B cell (primary cell): ENCODE results near the gene KIRREL3. TPM values are rescaled to one million over a fixed set of nuclear protein-coding genes. Genes with fewer than 3 reads are reported as not detected.

Experiments used
- ATAC-seq: fragments of 200-7000 bp; cut with Tn5 transposase; one replicate; pipeline ENCODE4 v1.10.0; 2021; ENCODE audit warnings: low read depth, mild to moderate bottlenecking, moderate number of reproducible peaks, moderate library complexity
- CTCF ChIA-PET: fragments of 350-600 bp; sonication (Branson Sonifier 250); formaldehyde crosslinking; loops from one replicate; lab custom pipeline; 2021; ENCODE audit warnings: antibody characterized with exemption, inconsistent platforms; lab: Charles Lee
- POLR2A ChIA-PET: fragments of 350-600 bp; sonication (Branson Sonifier 250); formaldehyde crosslinking; loops from one replicate; lab custom pipeline; 2021; ENCODE audit warnings: antibody characterized with exemption; lab: Charles Lee
- DNase-seq: peaks from one replicate; pipeline ENCODE4 v3.0.0; 2013
- H2AFZ ChIP-seq: 2 replicates; pipeline ENCODE4 v1.6.1; 2012; ENCODE audit warnings: mild to moderate bottlenecking, low read depth, low read length; ENCODE audit not compliant: insufficient read depth, poor library complexity, severe bottlenecking
- H3K27ac ChIP-seq, 2 donors: 1 replicate in 1 of 2; 2 replicates in 1 of 2; pipeline ENCODE4 v1.5.1; 2012 to 2013; ENCODE audit warnings: low read length in 2 of 2, mild to moderate bottlenecking in 2 of 2, moderate library complexity in 1 of 2
- H3K27me3 ChIP-seq, 4 experiments: fragments of 200-600 bp in 1 of 4; sonication (generic) in 1 of 4; replicated peaks in 1 of 4; 1 replicate in 2 of 4; 2 replicates in 2 of 4; pipeline versions ENCODE4 v1.6.1 to v1.7.0; 2013 to 2016; ENCODE audit warnings: low read length in 3 of 4, mild to moderate bottlenecking in 2 of 4, mixed read lengths in 1 of 4, moderate library complexity in 1 of 4; ENCODE audit not compliant: insufficient read depth in 4 of 4, control insufficient read depth in 3 of 4; ENCODE audit errors: control extremely low read depth in 1 of 4
- H3K36me3 ChIP-seq, 2 experiments: replicated peaks in 1 of 2; 1 replicate in 1 of 2; 2 replicates in 1 of 2; pipeline versions ENCODE4 v1.6.1 to v1.7.1; 2013; ENCODE audit warnings: low read length in 1 of 2; ENCODE audit not compliant: insufficient read depth in 2 of 2, control insufficient read depth in 1 of 2; ENCODE audit errors: control extremely low read depth in 1 of 2, extremely low read depth in 1 of 2
- H3K4me1 ChIP-seq, 2 donors: fragments of 200-600 bp in 1 of 2; sonication (generic) in 1 of 2; 1 replicate in 1 of 2; 2 replicates in 1 of 2; pipeline versions ENCODE4 v1.5.1 to v1.6.1; 2013 to 2017; ENCODE audit warnings: low read length in 2 of 2; ENCODE audit not compliant: control insufficient read depth in 2 of 2, insufficient read depth in 2 of 2
- H3K4me2 ChIP-seq: replicated peaks from 2 replicates; pipeline ENCODE3; 2012; ENCODE audit warnings: mild to moderate bottlenecking, low read depth, low read length; ENCODE audit not compliant: poor library complexity, severe bottlenecking
- H3K4me3 ChIP-seq, 5 experiments: fragments of 200-600 bp in 1 of 5; sonication (generic) in 1 of 5; 1 replicate in 3 of 5; 2 replicates in 2 of 5; pipeline versions ENCODE4 v1.5.1 to v1.7.0; 2011 to 2016; ENCODE audit warnings: low read length in 4 of 5, mild to moderate bottlenecking in 4 of 5, low read depth in 2 of 5, control low read depth in 1 of 5, moderate library complexity in 1 of 5; ENCODE audit not compliant: insufficient read depth in 1 of 5; ENCODE audit errors: control extremely low read depth in 1 of 5, extremely low read depth in 1 of 5
- H3K79me2 ChIP-seq: fragments of 200-600 bp; sonication (generic); one replicate; pipeline ENCODE4 v1.6.0; 2016; ENCODE audit warnings: low read length; ENCODE audit not compliant: control insufficient read depth, insufficient read depth
- H3K9ac ChIP-seq: fragments of 200-600 bp; sonication (generic); 2 replicates; pipeline ENCODE4 v1.6.1; 2017; ENCODE audit warnings: mild to moderate bottlenecking, low read length, moderate library complexity
- H3K9me3 ChIP-seq, 3 donors: one replicate each; pipeline versions ENCODE4 v1.6.1 to v1.7.1; 2013; ENCODE audit warnings: low read length in 2 of 3; ENCODE audit not compliant: control insufficient read depth in 2 of 3, insufficient read depth in 1 of 3; ENCODE audit errors: control extremely low read depth in 1 of 3
- H4K20me1 ChIP-seq: 2 replicates; pipeline ENCODE4 v1.6.0; 2012; ENCODE audit warnings: mild to moderate bottlenecking, low read length; ENCODE audit not compliant: insufficient read depth, control insufficient read depth, poor library complexity, severe bottlenecking
- H3K27ac Mint-ChIP-seq: one replicate; pipeline ENCODE4 v1.8.0; 2021; ENCODE audit warnings: mixed read lengths
- H3K27me3 Mint-ChIP-seq: one replicate; pipeline ENCODE4 v1.8.0; 2021; ENCODE audit warnings: mixed read lengths
- H3K4me1 Mint-ChIP-seq: one replicate; pipeline ENCODE4 v1.8.0; 2021; ENCODE audit warnings: mixed read lengths
- H3K4me3 Mint-ChIP-seq: one replicate; pipeline ENCODE4 v1.8.0; 2021; ENCODE audit warnings: mixed read lengths
- H3K9me3 Mint-ChIP-seq: one replicate; pipeline ENCODE4 v1.8.0; 2022; ENCODE audit warnings: mixed read lengths; ENCODE audit not compliant: insufficient read depth
- EZH2 ChIP-seq: IDR thresholded peaks from 2 replicates; pipeline ENCODE4 v1.6.1; 2012; ENCODE audit warnings: borderline replicate concordance, low read depth, mild to moderate bottlenecking, moderate library complexity, low read length; ENCODE audit not compliant: insufficient read depth, poor library complexity, severe bottlenecking
- WGBS: methylation state at CpG from one replicate; pipeline ENCODE4 v1.1.5; 2013; ENCODE audit warnings: missing lambda C conversion rate; ENCODE audit not compliant: insufficient coverage; 5-methylcytosine and 5-hydroxymethylcytosine counted together
- intact Hi-C: fragments of 100-400 bp; cut with micrococcal nuclease; formaldehyde crosslinking; loops from one replicate; pipeline ENCODE4 v1.10.0; 2022
- polyA plus RNA-seq: library from polyadenylated mRNA; depleted of rRNA; stranded (reverse); fragments of >200 nt; gene quantifications from 2 replicates; pipeline ENCODE4 v1.2.3, GENCODE V29; 2012
- total RNA-seq, 2 donors: library from RNA; stranded (reverse); fragments of 120-200 nt in 1 of 2; gene quantifications; 1 replicate in 1 of 2; 2 replicates in 1 of 2; pipeline versions ENCODE4 v1.2.3 to v1.2.4, GENCODE V29; 2013 to 2022
- TF ChIP-seq, protein P1 (sequence below): fragments of 200-600 bp; IDR thresholded peaks from one replicate; pipeline ENCODE4 v1.8.0; 2022; ENCODE audit warnings: antibody characterized with exemption, mild to moderate bottlenecking

KIRREL3 gene
- total and polyA plus RNA-seq, 2 donors (not counting 1 experiment from before 2014, with no cell fraction given), result not detected

DNA sequence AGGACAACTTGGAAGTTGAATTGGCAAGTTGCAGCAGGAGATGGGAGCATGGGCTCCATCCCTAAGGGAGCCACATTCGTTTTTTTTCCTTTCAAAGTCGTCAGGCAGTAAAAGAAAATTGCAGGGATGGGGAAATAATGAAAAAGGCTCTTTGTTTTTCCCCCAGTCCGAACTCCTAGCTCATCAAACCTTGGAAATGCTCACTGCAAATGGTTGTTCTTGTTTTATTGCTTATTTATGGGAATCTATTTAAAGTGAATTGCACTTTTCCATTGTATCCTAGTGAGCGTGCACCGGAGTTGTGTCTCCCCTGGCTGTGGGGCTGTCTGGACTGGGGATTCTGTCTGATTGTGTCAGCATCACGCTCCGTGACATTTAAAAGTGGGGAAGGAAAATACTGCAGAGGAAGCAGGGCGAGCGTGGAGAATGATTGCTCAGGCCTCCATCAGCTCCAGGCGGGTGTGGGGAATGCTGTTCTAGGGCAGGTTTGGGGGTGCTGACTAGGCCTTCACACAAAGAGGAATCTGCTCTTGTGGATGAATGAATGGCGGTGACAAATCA, 306.4 kb downstream of the KIRREL3 start:
- H2AFZ ChIP-seq, result no peak overlapping the region
- H3K36me3 ChIP-seq, result no peaks in the 10 kb centered on the region
- WGBS, result 96% methylated on average over 5 of the region's 11 CpGs
- H3K27ac ChIP-seq, result no peak overlapping the region
- POLR2A ChIA-PET, result no interaction called here
- DNase-seq (no peak), ATAC-seq (no peak)
- H3K4me3 ChIP-seq, result no peak overlapping the region
- H3K79me2 ChIP-seq, result no peaks in the 10 kb centered on the region
- Mint-ChIP-seq H3K4me3 (no peak overlapping the region), H3K9me3 (no peaks in the 10 kb centered on the region), H3K27me3 (peaks cover 2% of the 10 kb centered on the region), H3K4me1 (no peaks in the 10 kb centered on the region), H3K27ac (no peak overlapping the region)
- intact Hi-C loops, result no loop called here
- H3K9me3 ChIP-seq, result peaks cover 0 to 8% (median 0%) of the 10 kb centered on the region in 3 donors
- H4K20me1 ChIP-seq, result no peaks in the 10 kb centered on the region
- no peaks in the 10 kb centered on the region for H3K4me1 ChIP-seq
- no peak overlapping the region for H3K4me2 ChIP-seq
- CTCF ChIA-PET, result no interaction called here
- no peak overlapping the region for H3K9ac ChIP-seq
- no peaks in the 10 kb centered on the region for H3K27me3 ChIP-seq
- no peak for TF ChIP-seq EZH2
- TF ChIP-seq, protein P1, sequence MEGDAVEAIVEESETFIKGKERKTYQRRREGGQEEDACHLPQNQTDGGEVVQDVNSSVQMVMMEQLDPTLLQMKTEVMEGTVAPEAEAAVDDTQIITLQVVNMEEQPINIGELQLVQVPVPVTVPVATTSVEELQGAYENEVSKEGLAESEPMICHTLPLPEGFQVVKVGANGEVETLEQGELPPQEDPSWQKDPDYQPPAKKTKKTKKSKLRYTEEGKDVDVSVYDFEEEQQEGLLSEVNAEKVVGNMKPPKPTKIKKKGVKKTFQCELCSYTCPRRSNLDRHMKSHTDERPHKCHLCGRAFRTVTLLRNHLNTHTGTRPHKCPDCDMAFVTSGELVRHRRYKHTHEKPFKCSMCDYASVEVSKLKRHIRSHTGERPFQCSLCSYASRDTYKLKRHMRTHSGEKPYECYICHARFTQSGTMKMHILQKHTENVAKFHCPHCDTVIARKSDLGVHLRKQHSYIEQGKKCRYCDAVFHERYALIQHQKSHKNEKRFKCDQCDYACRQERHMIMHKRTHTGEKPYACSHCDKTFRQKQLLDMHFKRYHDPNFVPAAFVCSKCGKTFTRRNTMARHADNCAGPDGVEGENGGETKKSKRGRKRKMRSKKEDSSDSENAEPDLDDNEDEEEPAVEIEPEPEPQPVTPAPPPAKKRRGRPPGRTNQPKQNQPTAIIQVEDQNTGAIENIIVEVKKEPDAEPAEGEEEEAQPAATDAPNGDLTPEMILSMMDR, result no peak

DNA sequence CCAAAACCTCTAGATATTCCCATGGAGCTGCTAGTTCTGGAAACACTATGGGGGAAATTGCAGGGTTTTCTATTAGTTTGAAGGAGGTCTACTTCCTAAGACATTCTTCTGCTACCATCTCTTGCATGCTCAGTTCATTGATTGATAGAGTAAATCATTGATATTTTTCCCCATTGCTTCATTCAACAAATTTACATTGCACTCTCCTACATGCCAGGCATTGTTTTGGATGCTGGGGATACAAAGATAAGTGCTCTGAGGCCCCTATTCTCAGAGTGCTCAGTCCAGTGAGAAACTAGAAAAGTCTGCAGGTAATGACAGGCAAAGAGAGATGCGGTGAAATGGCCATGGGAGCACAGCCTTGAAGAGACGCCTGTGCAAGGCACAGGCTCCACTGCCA, 313.1 kb downstream of the KIRREL3 start:
- Histone ChIP-seq H3K4me2 (no peak overlapping the region), H3K9ac (no peak overlapping the region), H3K79me2 (no peaks in the 10 kb centered on the region), H3K4me3 (no peak overlapping the region), H2AFZ (no peak overlapping the region), H3K9me3 (no peaks in the 10 kb centered on the region), H3K27me3 (peaks cover 0 to 2% (median 0%) of the 10 kb centered on the region in 4 experiments), H4K20me1 (no peaks in the 10 kb centered on the region), H3K27ac (no peak overlapping the region), H3K36me3 (no peaks in the 10 kb centered on the region), H3K4me1 (no peaks in the 10 kb centered on the region)
- Mint-ChIP-seq H3K27me3 (no peaks in the 10 kb centered on the region), H3K4me3 (no peak overlapping the region), H3K27ac (no peak overlapping the region), H3K9me3 (no peaks in the 10 kb centered on the region), H3K4me1 (no peaks in the 10 kb centered on the region)
- ATAC-seq (no peak), DNase-seq (no peak)
- TF ChIP-seq, protein P1, result no peak
- TF ChIP-seq EZH2, result no peak
- POLR2A ChIA-PET, result no interaction called here
- CTCF ChIA-PET, result no interaction called here
- intact Hi-C loops, result no loop called here
- 90% methylated on average over 2 of the region's 2 CpGs for WGBS
